ENCODE measurements around the gene FRMD6. TPM values are rescaled to one million over a fixed set of nuclear protein-coding genes. Genes with fewer than 3 reads are reported as not detected.
"Not testable (repeated sequence)": the region's sequence is repeated elsewhere in the genome, so short reads cannot be mapped to it uniquely, and the experiment has no call there.

The FRMD6 gene
- total RNA-seq, 1 experiment from 2014 or later: 40.7 TPM

DNA sequence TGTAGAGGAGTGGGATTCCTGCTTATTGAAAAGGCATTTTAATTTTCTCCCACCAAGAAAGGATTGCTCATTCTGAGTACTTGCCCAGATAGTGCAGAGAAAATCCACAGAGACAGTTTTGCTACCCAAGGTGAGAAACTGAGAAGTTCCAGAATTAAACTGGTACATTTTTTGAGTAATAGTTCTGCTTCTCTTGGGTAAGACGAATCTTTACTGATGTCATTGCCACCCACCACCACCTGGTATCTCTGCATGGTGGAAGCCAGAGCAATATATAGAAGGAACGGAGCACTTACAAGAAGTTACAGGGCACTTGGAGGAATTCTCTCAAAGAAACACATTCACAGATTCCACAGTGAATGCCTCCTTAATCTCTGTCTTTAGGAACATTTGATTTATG lies 20.7 kb upstream of the FRMD6 start:
- POLR2A ChIA-PET: no interaction called here
- Histone ChIP-seq H3K27me3 (ENCODE audit: control insufficient read depth, insufficient read depth, low read length) (no peaks in the 10 kb centered on the region), H3K4me1 (ENCODE audit: control insufficient read depth, insufficient read depth, low read length) (no peaks in the 10 kb centered on the region), H3K27ac (ENCODE audit: low read length) (no peak overlapping the region), H3K9me3 (ENCODE audit: control insufficient read depth, insufficient read depth, low read depth, low read length) (no peaks in the 10 kb centered on the region), H3K4me3 (ENCODE audit: low read depth in 2 of 2, low read length in 2 of 2) (no peak overlapping the region), H3K36me3 (ENCODE audit: control insufficient read depth, insufficient read depth, low read length) (no peaks in the 10 kb centered on the region)
- no peak for ATAC-seq
- no TSS peak for BruUV-seq (replicated peaks)
- intact Hi-C loops (cut with micrococcal nuclease; ENCODE audit: unreplicated experiment) (no loop called here), in situ Hi-C loops (cut with HindIII; ENCODE audit: low pct_unique_long_range_greater_than_20kb, low sequenced_read_pairs) (no loop called here)
- no peak for TF ChIP-seq TCF7L2 (IDR thresholded peaks at IDR 0.05; ENCODE audit: low read depth, low read length)
- TF ChIP-seq, protein P1, sequence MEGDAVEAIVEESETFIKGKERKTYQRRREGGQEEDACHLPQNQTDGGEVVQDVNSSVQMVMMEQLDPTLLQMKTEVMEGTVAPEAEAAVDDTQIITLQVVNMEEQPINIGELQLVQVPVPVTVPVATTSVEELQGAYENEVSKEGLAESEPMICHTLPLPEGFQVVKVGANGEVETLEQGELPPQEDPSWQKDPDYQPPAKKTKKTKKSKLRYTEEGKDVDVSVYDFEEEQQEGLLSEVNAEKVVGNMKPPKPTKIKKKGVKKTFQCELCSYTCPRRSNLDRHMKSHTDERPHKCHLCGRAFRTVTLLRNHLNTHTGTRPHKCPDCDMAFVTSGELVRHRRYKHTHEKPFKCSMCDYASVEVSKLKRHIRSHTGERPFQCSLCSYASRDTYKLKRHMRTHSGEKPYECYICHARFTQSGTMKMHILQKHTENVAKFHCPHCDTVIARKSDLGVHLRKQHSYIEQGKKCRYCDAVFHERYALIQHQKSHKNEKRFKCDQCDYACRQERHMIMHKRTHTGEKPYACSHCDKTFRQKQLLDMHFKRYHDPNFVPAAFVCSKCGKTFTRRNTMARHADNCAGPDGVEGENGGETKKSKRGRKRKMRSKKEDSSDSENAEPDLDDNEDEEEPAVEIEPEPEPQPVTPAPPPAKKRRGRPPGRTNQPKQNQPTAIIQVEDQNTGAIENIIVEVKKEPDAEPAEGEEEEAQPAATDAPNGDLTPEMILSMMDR (IDR thresholded peaks at IDR 0.05): no peak
- no peak for TF ChIP-seq POLR2AphosphoS5 (IDR thresholded peaks at IDR 0.05; ENCODE audit: low read depth, low read length)
- no peak for TF ChIP-seq SIN3A (IDR thresholded peaks at IDR 0.05; ENCODE audit: borderline replicate concordance, insufficient read depth, low read depth, low read length)
- TF ChIP-seq, protein P2, sequence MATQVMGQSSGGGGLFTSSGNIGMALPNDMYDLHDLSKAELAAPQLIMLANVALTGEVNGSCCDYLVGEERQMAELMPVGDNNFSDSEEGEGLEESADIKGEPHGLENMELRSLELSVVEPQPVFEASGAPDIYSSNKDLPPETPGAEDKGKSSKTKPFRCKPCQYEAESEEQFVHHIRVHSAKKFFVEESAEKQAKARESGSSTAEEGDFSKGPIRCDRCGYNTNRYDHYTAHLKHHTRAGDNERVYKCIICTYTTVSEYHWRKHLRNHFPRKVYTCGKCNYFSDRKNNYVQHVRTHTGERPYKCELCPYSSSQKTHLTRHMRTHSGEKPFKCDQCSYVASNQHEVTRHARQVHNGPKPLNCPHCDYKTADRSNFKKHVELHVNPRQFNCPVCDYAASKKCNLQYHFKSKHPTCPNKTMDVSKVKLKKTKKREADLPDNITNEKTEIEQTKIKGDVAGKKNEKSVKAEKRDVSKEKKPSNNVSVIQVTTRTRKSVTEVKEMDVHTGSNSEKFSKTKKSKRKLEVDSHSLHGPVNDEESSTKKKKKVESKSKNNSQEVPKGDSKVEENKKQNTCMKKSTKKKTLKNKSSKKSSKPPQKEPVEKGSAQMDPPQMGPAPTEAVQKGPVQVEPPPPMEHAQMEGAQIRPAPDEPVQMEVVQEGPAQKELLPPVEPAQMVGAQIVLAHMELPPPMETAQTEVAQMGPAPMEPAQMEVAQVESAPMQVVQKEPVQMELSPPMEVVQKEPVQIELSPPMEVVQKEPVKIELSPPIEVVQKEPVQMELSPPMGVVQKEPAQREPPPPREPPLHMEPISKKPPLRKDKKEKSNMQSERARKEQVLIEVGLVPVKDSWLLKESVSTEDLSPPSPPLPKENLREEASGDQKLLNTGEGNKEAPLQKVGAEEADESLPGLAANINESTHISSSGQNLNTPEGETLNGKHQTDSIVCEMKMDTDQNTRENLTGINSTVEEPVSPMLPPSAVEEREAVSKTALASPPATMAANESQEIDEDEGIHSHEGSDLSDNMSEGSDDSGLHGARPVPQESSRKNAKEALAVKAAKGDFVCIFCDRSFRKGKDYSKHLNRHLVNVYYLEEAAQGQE (IDR thresholded peaks at IDR 0.05; ENCODE audit: insufficient read depth in 1 of 2, low read depth in 2 of 2, low read length in 1 of 2): no peak
- CTCF ChIA-PET: no interaction called here
- DNase-seq (ENCODE audit: low read depth, low spot score): no peak

DNA sequence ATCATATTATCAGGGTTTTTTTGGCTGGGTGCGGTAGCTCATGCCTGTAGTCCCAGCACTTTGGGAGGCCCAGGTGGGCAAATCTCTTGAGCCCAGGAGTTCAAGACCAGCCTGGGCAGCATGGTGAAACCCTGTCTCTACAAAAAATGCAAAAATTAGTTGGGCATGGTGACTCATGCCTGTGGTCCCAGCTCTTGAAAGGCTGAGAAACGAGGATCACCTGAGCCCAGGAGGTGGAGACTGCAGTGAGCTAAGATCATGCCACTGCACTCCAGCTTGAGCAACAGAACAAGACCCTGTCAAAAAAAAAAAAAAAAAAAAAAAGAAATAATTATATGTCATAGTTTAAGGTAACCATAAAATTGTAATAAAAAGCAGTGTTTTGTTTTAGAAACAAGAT lies 18.4 kb upstream of the FRMD6 start:
- CTCF ChIA-PET; H3K36me3 ChIP-seq (ENCODE audit: control insufficient read depth, insufficient read depth, low read length); DNase-seq (ENCODE audit: low read depth, low spot score); intact Hi-C loops (cut with micrococcal nuclease; ENCODE audit: unreplicated experiment); H3K9me3 ChIP-seq (ENCODE audit: control insufficient read depth, insufficient read depth, low read depth, low read length); ATAC-seq; H3K27ac ChIP-seq (ENCODE audit: low read length); H3K27me3 ChIP-seq (ENCODE audit: control insufficient read depth, insufficient read depth, low read length); H3K4me1 ChIP-seq (ENCODE audit: control insufficient read depth, insufficient read depth, low read length); H3K4me3 ChIP-seq (ENCODE audit: low read depth in 2 of 2, low read length in 2 of 2); in situ Hi-C loops (cut with HindIII; ENCODE audit: low pct_unique_long_range_greater_than_20kb, low sequenced_read_pairs); BruUV-seq (replicated peaks); POLR2A ChIA-PET: not testable (repeated sequence)

DNA sequence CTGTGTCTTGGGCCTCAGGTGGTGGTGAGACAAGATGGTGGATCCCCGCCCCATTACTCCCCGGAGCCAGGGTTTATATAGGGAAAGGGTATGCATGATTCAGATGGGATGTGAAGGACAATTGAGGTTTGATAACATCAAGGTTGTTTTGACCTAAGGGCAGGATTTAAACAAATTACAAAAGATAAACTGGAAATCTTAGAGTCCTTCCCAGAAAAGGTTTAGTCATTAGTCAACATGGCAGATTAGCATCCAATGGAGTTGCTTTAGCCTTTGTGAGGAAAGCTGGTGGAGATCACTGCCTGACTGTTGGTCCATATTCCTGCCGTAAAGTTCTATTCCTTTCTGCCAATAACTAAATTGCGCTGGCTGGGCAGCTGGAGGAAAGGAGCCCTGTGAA lies 15.6 kb upstream of the FRMD6 start:
- DNase-seq (ENCODE audit: low read depth, low spot score) (no peak), ATAC-seq (no peak)
- Histone ChIP-seq H3K27me3 (ENCODE audit: control insufficient read depth, insufficient read depth, low read length) (no peaks in the 10 kb centered on the region), H3K4me3 (ENCODE audit: low read depth in 2 of 2, low read length in 2 of 2) (no peak overlapping the region), H3K9me3 (ENCODE audit: control insufficient read depth, insufficient read depth, low read depth, low read length) (no peaks in the 10 kb centered on the region), H3K4me1 (ENCODE audit: control insufficient read depth, insufficient read depth, low read length) (peaks cover 3% of the 10 kb centered on the region; the same call in 1 of the 2 replicates), H3K27ac (ENCODE audit: low read length) (no peak overlapping the region), H3K36me3 (ENCODE audit: control insufficient read depth, insufficient read depth, low read length) (no peaks in the 10 kb centered on the region)
- intact Hi-C loops (cut with micrococcal nuclease; ENCODE audit: unreplicated experiment) (no loop called here), in situ Hi-C loops (cut with HindIII; ENCODE audit: low pct_unique_long_range_greater_than_20kb, low sequenced_read_pairs) (no loop called here)
- TF ChIP-seq, protein P2 (IDR thresholded peaks at IDR 0.05; ENCODE audit: insufficient read depth in 1 of 2, low read depth in 2 of 2, low read length in 1 of 2): no peak
- TF ChIP-seq, protein P1 (IDR thresholded peaks at IDR 0.05): no peak
- TF ChIP-seq SIN3A (IDR thresholded peaks at IDR 0.05; ENCODE audit: borderline replicate concordance, insufficient read depth, low read depth, low read length): no peak
- no peak for TF ChIP-seq POLR2AphosphoS5 (IDR thresholded peaks at IDR 0.05; ENCODE audit: low read depth, low read length)
- TF ChIP-seq TCF7L2 (IDR thresholded peaks at IDR 0.05; ENCODE audit: low read depth, low read length): no peak
- no TSS peak for BruUV-seq (replicated peaks)
- POLR2A ChIA-PET: no interaction called here
- CTCF ChIA-PET: no interaction called here

Data from Panc1 (cell line).